ENCODE measurements around the gene PSMD2. TPM values are rescaled to one million over a fixed set of nuclear protein-coding genes. Genes with fewer than 3 reads are reported as not detected.

Gene PSMD2
- total RNA-seq, 2 donors from 2014 or later: 75.0 to 83.7 TPM

DNA sequence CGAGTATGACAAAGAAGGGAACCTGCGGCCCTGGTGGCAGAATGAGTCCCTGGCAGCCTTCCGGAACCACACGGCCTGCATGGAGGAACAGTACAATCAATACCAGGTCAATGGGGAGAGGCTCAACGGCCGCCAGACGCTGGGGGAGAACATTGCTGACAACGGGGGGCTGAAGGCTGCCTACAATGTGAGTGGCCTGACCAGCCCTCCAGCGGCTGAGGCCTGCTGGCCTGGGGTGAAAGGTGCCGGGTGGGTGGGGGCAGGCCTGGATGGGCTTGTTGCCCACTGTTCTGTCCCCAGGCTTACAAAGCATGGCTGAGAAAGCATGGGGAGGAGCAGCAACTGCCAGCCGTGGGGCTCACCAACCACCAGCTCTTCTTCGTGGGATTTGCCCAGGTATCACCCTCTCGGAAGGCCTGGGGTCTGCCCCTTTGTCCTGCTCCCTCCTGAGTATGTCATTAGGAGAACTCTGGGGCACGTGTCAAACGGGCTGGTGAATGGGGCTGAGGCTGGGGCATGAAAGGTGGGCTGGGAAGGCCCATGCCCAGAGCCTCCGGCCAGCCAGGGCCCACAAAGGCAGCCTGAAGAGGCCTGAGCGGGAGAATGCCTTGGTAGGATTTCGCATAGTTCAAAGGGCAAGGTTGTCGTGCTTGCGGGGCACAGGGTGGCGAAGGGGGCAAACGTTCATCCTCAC lies 7.8 kb upstream of the PSMD2 start:
- H3K4me3 ChIP-seq: no peak overlapping the region
- no peak for ATAC-seq
- no peak overlapping the region for H3K27ac ChIP-seq
- H3K27me3 ChIP-seq: no peaks in the 10 kb centered on the region
- H3K36me3 ChIP-seq (replicated peaks in 1 of 2; ENCODE audit: insufficient read depth in 1 of 2, low read depth in 2 of 2): no peaks in the 10 kb centered on the region
- no peaks in the 10 kb centered on the region for H3K9me3 ChIP-seq
- DNase-seq: no peak
- 83 to 86% methylated on average over 17 to 22 of the region's 22 CpGs for WGBS, 2 donors
- intact Hi-C loops (cut with DNase I): no loop called here
- TF ChIP-seq POLR2A (IDR thresholded peaks at IDR 0.05) (no peak), CTCF (IDR thresholded peaks at IDR 0.05) (no peak)
- peaks cover 6% of the 10 kb centered on the region for H3K4me1 ChIP-seq

DNA sequence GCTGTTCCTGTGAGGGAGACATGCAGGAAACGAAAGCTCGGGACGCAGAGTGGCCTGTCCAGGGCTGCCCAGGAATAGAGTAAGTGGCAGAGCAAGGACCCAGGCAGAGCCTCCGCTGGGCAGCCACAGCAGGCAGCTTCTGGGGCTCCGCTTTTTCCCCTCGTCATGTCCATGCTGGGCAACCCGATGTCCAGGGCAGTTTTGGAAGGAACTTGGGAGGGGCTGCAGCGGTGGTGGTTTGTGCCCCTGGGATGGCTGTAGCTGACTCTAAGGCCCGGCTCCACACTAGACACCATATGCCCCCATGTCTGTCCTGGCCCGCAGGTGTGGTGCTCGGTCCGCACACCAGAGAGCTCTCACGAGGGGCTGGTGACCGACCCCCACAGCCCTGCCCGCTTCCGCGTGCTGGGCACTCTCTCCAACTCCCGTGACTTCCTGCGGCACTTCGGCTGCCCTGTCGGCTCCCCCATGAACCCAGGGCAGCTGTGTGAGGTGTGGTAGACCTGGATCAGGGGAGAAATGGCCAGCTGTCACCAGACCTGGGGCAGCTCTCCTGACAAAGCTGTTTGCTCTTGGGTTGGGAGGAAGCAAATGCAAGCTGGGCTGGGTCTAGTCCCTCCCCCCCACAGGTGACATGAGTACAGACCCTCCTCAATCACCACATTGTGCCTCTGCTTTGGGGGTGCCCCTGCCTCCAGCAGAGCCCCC lies 7.1 kb upstream of the PSMD2 start:
- TF ChIP-seq POLR2A (IDR thresholded peaks at IDR 0.05) (no peak), CTCF (IDR thresholded peaks at IDR 0.05) (no peak)
- Histone ChIP-seq H3K36me3 (replicated peaks in 1 of 2; ENCODE audit: insufficient read depth in 1 of 2, low read depth in 2 of 2) (no peaks in the 10 kb centered on the region), H3K4me1 (peaks cover 7% of the 10 kb centered on the region), H3K4me3 (no peak overlapping the region), H3K27me3 (no peaks in the 10 kb centered on the region), H3K27ac (no peak overlapping the region), H3K9me3 (no peaks in the 10 kb centered on the region)
- intact Hi-C loops (cut with DNase I): no loop called here
- ATAC-seq: no peak
- WGBS, 2 donors: 91 to 92% methylated on average over 16 to 21 of the region's 21 CpGs
- no peak for DNase-seq

GRCh38 chr3:184295771-184296170 lies 3.3 kb upstream of the PSMD2 start:
- H3K36me3 ChIP-seq (replicated peaks in 1 of 2; ENCODE audit: insufficient read depth in 1 of 2, low read depth in 2 of 2): no peaks in the 10 kb centered on the region
- peaks cover 28% of the 10 kb centered on the region for H3K4me1 ChIP-seq
- intact Hi-C loops (cut with DNase I): no loop called here
- DNase-seq: peak; percentile 57 to 91 (median 76)
- no peak overlapping the region for H3K4me3 ChIP-seq
- H3K9me3 ChIP-seq: no peaks in the 10 kb centered on the region
- WGBS, 2 donors: 23 to 26% methylated on average over 3 of the region's 3 CpGs
- H3K27ac ChIP-seq: peak overlapping the region in 3 of 4 donors; percentile 7 to 78 (median 53)
- TF ChIP-seq POLR2A (IDR thresholded peaks at IDR 0.05) (no peak), CTCF (IDR thresholded peaks at IDR 0.05) (peak in 1 of 7 experiments; percentile 6)
- ATAC-seq: peak; percentile 7
- no peaks in the 10 kb centered on the region for H3K27me3 ChIP-seq

DNA sequence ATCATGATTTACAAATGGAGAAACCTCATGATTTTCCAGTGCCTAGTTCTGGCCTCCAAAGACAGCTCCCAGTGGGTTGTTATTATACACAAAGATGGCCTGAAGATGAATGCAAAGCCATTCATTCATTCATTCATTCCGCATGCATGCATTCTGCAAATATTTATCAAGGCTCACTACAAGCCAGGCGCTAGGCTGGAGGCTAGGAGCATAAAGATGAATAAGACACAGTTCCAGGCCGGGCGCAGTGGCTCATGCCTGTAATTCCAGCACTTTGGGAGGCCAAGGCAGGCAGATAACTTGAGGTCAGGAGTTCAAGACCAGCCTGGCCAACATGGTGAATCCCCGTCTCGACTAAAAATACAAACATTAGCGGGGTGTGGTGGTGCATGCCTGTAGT lies 2.4 kb upstream of the PSMD2 start:
- Histone ChIP-seq H3K36me3 (replicated peaks in 1 of 2; ENCODE audit: insufficient read depth in 1 of 2, low read depth in 2 of 2) (peaks cover 0 to 2% of the 10 kb centered on the region in 2 donors), H3K9me3 (no peaks in the 10 kb centered on the region), H3K27ac (peak overlapping the region in 1 of 4 donors; percentile 78), H3K4me1 (peaks cover 29% of the 10 kb centered on the region), H3K27me3 (no peaks in the 10 kb centered on the region), H3K4me3 (no peak overlapping the region)
- 63 to 91% methylated on average over 2 to 7 of the region's 7 CpGs for WGBS, 2 donors
- DNase-seq (no peak), ATAC-seq (no peak)
- intact Hi-C loops (cut with DNase I): no loop called here
- TF ChIP-seq CTCF (IDR thresholded peaks at IDR 0.05) (no peak), POLR2A (IDR thresholded peaks at IDR 0.05) (no peak)
